Neural cell (in vitro differentiated cells): ENCODE data around the gene YIPF2.

Experiments used
- EZH2 ChIP-seq: fragments of 200-600, 300-800 bp; shearing (Covaris generic), sonication (generic); IDR thresholded peaks from 2 replicates; pipeline ENCODE4 v1.6.1; 2014; ENCODE audit warnings: antibody characterized with exemption, low read length, borderline replicate concordance, mild to moderate bottlenecking; ENCODE audit not compliant: insufficient read depth, poor library complexity, severe bottlenecking
- TAF1 ChIP-seq: IDR thresholded peaks from 2 replicates; pipeline ENCODE4 v1.6.1; 2012; ENCODE audit warnings: low read depth
- TF ChIP-seq, protein P1 (sequence below): fragments of 450-650 bp; IDR thresholded peaks from 2 replicates; pipeline ENCODE4 v1.5.1; 2014; ENCODE audit warnings: antibody characterized with exemption, mild to moderate bottlenecking, moderate library complexity; ENCODE audit not compliant: poor library complexity, severe bottlenecking

DNA sequence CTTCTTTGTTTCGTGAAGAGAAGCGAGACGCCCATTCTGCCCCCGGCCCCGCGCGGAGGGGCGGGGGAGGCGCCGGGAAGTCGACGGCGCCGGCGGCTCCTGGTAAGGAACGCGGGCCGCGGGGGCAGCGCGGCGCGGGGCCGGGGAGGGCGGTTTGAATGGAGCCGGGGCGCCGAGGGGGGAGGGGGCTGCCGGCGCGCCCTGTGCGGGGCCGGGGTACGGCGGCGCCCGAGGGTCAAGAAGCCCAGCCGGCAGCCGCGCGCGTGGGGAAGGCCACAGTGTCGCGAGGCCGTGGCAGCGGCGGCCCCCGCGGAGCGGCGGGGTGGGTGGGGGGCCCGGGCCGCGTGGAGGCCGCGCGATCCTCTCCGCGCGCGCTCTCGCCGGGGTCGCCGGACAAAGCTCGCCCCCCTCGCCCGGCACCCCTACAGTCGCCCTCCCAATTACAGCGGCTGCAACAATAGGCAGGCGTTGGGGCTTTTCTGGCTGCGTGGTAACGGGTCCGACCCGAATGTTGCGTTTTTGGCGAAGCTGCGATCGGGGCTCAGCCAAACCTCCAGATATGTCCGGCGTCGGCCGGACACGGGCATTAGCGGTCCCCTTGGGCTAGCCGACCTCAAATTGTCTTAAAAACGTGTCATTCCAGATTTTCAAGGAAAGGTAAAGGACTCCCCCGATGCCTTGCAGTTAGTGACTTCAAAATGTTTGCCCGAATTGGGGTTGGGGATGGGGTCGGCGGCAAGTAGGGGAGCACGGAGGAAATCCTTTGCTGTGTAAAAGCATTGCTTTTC lies 32.8 kb upstream of the YIPF2 start:
- TF ChIP-seq, protein P1, sequence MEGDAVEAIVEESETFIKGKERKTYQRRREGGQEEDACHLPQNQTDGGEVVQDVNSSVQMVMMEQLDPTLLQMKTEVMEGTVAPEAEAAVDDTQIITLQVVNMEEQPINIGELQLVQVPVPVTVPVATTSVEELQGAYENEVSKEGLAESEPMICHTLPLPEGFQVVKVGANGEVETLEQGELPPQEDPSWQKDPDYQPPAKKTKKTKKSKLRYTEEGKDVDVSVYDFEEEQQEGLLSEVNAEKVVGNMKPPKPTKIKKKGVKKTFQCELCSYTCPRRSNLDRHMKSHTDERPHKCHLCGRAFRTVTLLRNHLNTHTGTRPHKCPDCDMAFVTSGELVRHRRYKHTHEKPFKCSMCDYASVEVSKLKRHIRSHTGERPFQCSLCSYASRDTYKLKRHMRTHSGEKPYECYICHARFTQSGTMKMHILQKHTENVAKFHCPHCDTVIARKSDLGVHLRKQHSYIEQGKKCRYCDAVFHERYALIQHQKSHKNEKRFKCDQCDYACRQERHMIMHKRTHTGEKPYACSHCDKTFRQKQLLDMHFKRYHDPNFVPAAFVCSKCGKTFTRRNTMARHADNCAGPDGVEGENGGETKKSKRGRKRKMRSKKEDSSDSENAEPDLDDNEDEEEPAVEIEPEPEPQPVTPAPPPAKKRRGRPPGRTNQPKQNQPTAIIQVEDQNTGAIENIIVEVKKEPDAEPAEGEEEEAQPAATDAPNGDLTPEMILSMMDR: no peak
- TF ChIP-seq EZH2 (no peak), TAF1 (peak; percentile 11)
